Upper lobe of left lung (tissue), 6 donors: ENCODE measurements around the gene VAPB. TPM values are rescaled to one million over a fixed set of nuclear protein-coding genes. Genes with fewer than 3 reads are reported as not detected.

Experiments
- ATAC-seq, 2 donors: fragments of 200-7000 bp; cut with Tn5 transposase; one replicate each; pipeline ENCODE4 v1.9.1; 2022; ENCODE audit warnings: mild to moderate bottlenecking in 2 of 2, moderate library complexity in 2 of 2; ENCODE audit not compliant: low FRiP score in 2 of 2
- DNase-seq, 2 donors: peaks; one replicate each; pipeline ENCODE4 v3.0.0-alpha.2; 2019 to 2020
- H3K27ac ChIP-seq, 4 donors: fragments of 200-600 bp; sonication (generic); one replicate each; pipeline ENCODE4 v1.5.1; 2016 to 2019
- H3K27me3 ChIP-seq, 4 donors: fragments of 200-600 bp; sonication (generic); one replicate each; pipeline ENCODE4 v1.5.1; 2017 to 2019
- H3K36me3 ChIP-seq, 4 donors: fragments of 200-600 bp; sonication (generic); one replicate each; pipeline ENCODE4 v1.5.1; 2016 to 2019
- H3K4me1 ChIP-seq, 4 donors: fragments of 200-600 bp; sonication (generic); one replicate each; pipeline ENCODE4 v1.5.1; 2018 to 2019
- H3K4me3 ChIP-seq, 4 donors: fragments of 200-600 bp; sonication (generic); one replicate each; pipeline ENCODE4 v1.5.1; 2017 to 2019; ENCODE audit warnings: mild to moderate bottlenecking in 2 of 4, moderate library complexity in 1 of 4
- H3K9me3 ChIP-seq, 4 donors: fragments of 200-600 bp; sonication (generic); one replicate each; pipeline ENCODE4 v1.5.1; 2018 to 2019
- CTCF ChIP-seq, 6 experiments: fragments of 450-650 bp in 4 of 6; fragments of 200-600 bp in 2 of 6; sonication (generic) in 2 of 6; IDR thresholded peaks; one replicate each; pipeline ENCODE4 v1.5.1; 2016 to 2019; ENCODE audit warnings: antibody characterized with exemption in 6 of 6
- EP300 ChIP-seq, 4 donors: sonication (generic); formaldehyde crosslinking; IDR thresholded peaks; one replicate each; pipeline ENCODE4 v1.5.1; 2017; ENCODE audit warnings: antibody characterized with exemption in 4 of 4, control low read depth in 2 of 4
- POLR2A ChIP-seq, 4 donors: fragments of 450-650 bp; IDR thresholded peaks; one replicate each; pipeline ENCODE4 v1.5.1; 2016 to 2017; ENCODE audit warnings: antibody characterized with exemption in 4 of 4, mild to moderate bottlenecking in 2 of 4
- POLR2AphosphoS5 ChIP-seq, 2 donors: sonication (generic); formaldehyde crosslinking; IDR thresholded peaks; one replicate each; pipeline ENCODE4 v1.5.1; 2017; ENCODE audit warnings: antibody characterized with exemption in 2 of 2
- WGBS, 2 donors: methylation state at CpG; one replicate each; pipeline ENCODE4 v1.1.5; 2017 to 2018; 5-methylcytosine and 5-hydroxymethylcytosine counted together
- total RNA-seq, 6 donors: library from RNA; depleted of rRNA in 4 of 6; stranded (reverse); fragments of >200 nt in 4 of 6; gene quantifications; one replicate each; pipeline versions ENCODE4 v1.1.0 to v1.2.1, GENCODE V29; 2016 to 2021
- donor health status: DM: no; HTN: no; CAD: no; lungs with moderate emphysema.
- donor health status: DM: no; HTN: yes; CAD: no; lungs with severe emphysema.

The VAPB gene
- total RNA-seq, 6 donors from 2014 or later, result 13.8 to 48.2 (median 33.7) TPM

GRCh38 chr20:58429303-58429702, 40.3 kb downstream of the VAPB start:
- DNase-seq (no peak), ATAC-seq (no peak)
- H3K36me3 ChIP-seq, result peaks cover 0 to 3% (median 0%) of the 10 kb centered on the region in 4 donors
- H3K9me3 ChIP-seq, result no peaks in the 10 kb centered on the region
- peaks cover 16 to 21% (median 20%) of the 10 kb centered on the region in 4 donors for H3K4me1 ChIP-seq
- H3K27ac ChIP-seq, result no peak overlapping the region
- TF ChIP-seq POLR2AphosphoS5 (IDR thresholded peaks at IDR 0.05) (no peak), EP300 (IDR thresholded peaks at IDR 0.05) (no peak), CTCF (IDR thresholded peaks at IDR 0.05) (no peak), POLR2A (IDR thresholded peaks at IDR 0.05) (no peak)
- WGBS, 2 donors, result 96% methylated on average over 7 of the region's 7 CpGs
- no peak overlapping the region for H3K4me3 ChIP-seq
- H3K27me3 ChIP-seq, result no peaks in the 10 kb centered on the region

GRCh38 chr20:58431134-58431533, 42.1 kb downstream of the VAPB start:
- DNase-seq (no peak), ATAC-seq (no peak)
- Histone ChIP-seq H3K4me1 (peaks cover 14 to 21% (median 18%) of the 10 kb centered on the region in 4 donors), H3K36me3 (peaks cover 0 to 10% (median 0%) of the 10 kb centered on the region in 4 donors), H3K27me3 (no peaks in the 10 kb centered on the region), H3K4me3 (no peak overlapping the region), H3K27ac (no peak overlapping the region), H3K9me3 (no peaks in the 10 kb centered on the region)
- WGBS, 2 donors, result 92 to 98% methylated on average over 2 of the region's 2 CpGs
- no peak for TF ChIP-seq EP300 (IDR thresholded peaks at IDR 0.05)
- no peak for TF ChIP-seq POLR2A (IDR thresholded peaks at IDR 0.05)
- no peak for TF ChIP-seq CTCF (IDR thresholded peaks at IDR 0.05)
- TF ChIP-seq POLR2AphosphoS5 (IDR thresholded peaks at IDR 0.05), result no peak

GRCh38 chr20:58432186-58432954, 43.3 kb downstream of the VAPB start:
- Histone ChIP-seq H3K9me3 (no peaks in the 10 kb centered on the region), H3K36me3 (peaks cover 0 to 10% (median 0%) of the 10 kb centered on the region in 4 donors), H3K4me3 (no peak overlapping the region), H3K27me3 (no peaks in the 10 kb centered on the region), H3K27ac (no peak overlapping the region), H3K4me1 (peaks cover 14 to 21% (median 18%) of the 10 kb centered on the region in 4 donors)
- DNase-seq (no peak), ATAC-seq (no peak)
- TF ChIP-seq POLR2AphosphoS5 (IDR thresholded peaks at IDR 0.05), result no peak
- TF ChIP-seq EP300 (IDR thresholded peaks at IDR 0.05), result no peak
- TF ChIP-seq POLR2A (IDR thresholded peaks at IDR 0.05), result no peak
- 41 to 60% methylated on average over 3 of the region's 3 CpGs for WGBS, 2 donors

- Histone ChIP-seq H3K4me1 (peaks cover 14 to 21% (median 18%) of the 10 kb centered on the region in 4 donors), H3K4me3 (no peak overlapping the region), H3K9me3 (no peaks in the 10 kb centered on the region), H3K36me3 (peaks cover 0 to 10% (median 0%) of the 10 kb centered on the region in 4 donors), H3K27ac (no peak overlapping the region), H3K27me3 (no peaks in the 10 kb centered on the region)
- ATAC-seq (no peak), DNase-seq (no peak)
- 74 to 80% methylated on average over 2 of the region's 2 CpGs for whole genome bisulfite sequencing, 2 donors
- TF ChIP-seq POLR2A (IDR thresholded peaks at IDR 0.05) (no peak), CTCF (IDR thresholded peaks at IDR 0.05) (no peak), POLR2AphosphoS5 (IDR thresholded peaks at IDR 0.05) (no peak), EP300 (IDR thresholded peaks at IDR 0.05) (no peak)
Observed at GRCh38 chr20:58433029-58433647, 44.1 kb downstream of the VAPB start.

- ATAC-seq, result peak in 1 of 2 donors; percentile 74
- H3K4me3 ChIP-seq, result no peak overlapping the region
- DNase-seq, result no peak
- 71 to 85% methylated on average over 1 of the region's 1 CpG for WGBS, 2 donors
- TF ChIP-seq EP300 (IDR thresholded peaks at IDR 0.05), result no peak
- TF ChIP-seq POLR2A (IDR thresholded peaks at IDR 0.05), result no peak
- TF ChIP-seq POLR2AphosphoS5 (IDR thresholded peaks at IDR 0.05), result no peak
- TF ChIP-seq CTCF (IDR thresholded peaks at IDR 0.05), result no peak
- peaks cover 0 to 10% (median 0%) of the 10 kb centered on the region in 4 donors for H3K36me3 ChIP-seq
- H3K27me3 ChIP-seq, result no peaks in the 10 kb centered on the region
- no peak overlapping the region for H3K27ac ChIP-seq
- no peaks in the 10 kb centered on the region for H3K9me3 ChIP-seq
- H3K4me1 ChIP-seq, result peaks cover 14 to 21% (median 18%) of the 10 kb centered on the region in 4 donors
Observed at GRCh38 chr20:58433759-58434158, 44.7 kb downstream of the VAPB start.
